HG03066 (cell line): ENCODE results near the gene SP9.

Experiments
- ATAC-seq: cut with Tn5 transposase; IDR thresholded peaks from one replicate; pipeline ENCODE4 v1.9.1; 2021; ENCODE audit warnings: low read depth; ENCODE audit not compliant: unreplicated experiment

SP9 gene

DNA sequence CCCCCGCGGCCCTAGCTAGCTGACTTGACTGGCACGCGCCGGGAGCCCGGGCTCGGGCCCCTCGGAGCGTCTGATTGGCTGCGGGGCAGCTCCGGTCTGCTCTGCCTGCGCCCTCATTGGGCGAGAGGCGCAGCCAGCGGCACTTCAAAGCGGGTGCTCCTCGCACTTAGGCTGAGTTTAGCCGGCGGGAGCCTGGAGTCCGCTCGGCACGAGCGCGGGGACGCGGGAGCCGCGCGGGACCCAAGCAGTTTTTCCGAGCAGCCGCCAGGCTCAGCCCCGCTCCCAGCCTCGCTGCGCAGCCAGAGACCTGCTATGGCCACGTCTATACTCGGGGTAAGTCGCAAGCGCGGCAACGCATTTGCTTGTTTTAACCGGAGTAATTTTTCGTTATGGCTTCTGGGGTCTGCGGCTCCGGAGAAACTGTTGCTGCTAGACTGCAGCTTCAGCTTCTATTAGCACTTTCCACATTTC, at the start of gene SP9:
SP9 (plus strand) TSS at position 174 of the 471 bp plus-strand sequence; CDS start at position 313, 139 bp downstream.
- no peak for ATAC-seq

DNA sequence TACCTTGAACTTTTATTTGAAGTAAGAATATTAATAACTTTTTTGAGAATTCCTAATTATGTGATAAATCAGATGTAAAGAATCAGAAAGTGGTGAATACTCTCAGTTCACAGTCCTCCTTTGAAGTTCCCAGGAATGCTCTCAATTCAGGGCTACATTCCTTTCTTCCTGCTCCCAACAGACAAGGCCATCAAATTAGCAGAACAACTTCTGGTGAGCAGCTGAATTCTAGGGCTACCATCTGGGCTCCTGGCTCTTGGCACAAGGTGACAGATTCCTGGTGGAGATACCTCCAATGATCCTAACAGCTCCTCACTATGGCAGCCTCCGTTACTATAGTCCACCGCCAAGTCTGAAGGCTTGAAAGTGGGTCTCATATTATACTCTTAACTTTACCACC, 48.6 kb upstream of the SP9 start:
- no peak for ATAC-seq

DNA sequence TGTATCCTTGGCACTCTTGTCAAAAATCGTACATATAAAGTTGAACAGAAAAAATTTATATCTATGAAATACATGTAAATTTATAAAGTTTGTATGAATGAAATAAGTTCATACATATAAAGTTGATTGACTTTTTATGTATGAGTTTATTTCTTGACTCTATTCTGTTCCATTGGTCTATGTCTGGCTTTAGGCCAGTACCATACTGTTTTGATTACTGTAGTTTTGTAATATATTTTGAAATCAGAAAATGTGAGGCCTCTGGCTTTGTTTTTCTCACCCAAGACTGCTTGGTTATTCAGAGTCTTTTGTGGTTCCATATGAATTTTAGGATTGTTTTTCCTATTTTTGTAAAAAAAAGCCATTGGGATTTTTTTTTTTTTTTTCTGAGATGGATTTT, 41.8 kb upstream of the SP9 start:
- no peak for ATAC-seq

DNA sequence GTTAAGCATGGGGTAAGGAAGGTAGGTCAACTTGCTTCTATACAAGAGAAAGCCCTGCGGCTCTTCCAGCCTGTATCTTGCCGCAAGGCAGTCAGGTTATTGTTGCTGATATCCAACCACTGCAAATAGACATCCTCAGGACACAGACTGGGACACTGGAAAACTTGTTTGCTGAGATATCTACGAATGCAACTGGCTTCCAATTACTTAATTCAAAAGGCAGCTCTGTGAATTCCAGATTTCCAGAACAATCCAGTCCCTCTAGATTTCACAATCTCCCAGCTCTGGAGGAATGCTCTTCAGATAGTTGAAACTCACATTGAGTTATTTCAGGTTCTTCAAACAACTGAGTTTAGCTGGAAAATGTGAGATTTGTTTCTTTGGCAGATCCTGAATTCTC, 34.6 kb upstream of the SP9 start:
- ATAC-seq: no peak

DNA sequence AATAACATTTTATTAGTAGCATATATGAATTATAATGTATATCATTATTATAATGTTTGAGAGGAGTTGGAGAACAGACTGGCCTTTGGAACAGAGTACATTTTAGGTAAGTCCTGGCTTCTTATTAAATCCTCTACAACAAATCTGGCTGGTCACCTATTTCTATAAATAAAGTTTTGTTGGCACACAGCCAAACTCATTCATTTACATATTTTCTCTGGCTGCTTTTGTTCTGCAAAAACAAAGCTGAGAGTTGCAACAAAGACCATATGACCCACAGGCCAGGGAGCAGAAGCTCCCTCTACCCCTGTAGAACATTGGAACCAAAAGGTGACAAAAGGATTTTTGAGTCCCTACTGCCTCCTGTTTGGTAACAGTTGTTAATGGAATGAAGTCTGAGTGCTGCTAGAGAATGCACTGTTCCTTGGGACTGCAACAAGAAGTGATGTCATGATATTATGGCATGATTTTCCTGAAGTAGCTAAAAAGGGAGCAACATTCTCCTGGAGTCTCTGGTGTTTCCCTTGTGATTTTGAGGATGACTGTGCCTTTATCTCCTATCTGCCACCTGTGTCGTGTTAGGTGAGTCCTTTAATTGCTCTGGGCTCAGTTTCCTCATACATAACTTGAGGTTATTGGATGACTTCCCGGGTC, 22.0 kb upstream of the SP9 start:
- ATAC-seq: no peak

DNA sequence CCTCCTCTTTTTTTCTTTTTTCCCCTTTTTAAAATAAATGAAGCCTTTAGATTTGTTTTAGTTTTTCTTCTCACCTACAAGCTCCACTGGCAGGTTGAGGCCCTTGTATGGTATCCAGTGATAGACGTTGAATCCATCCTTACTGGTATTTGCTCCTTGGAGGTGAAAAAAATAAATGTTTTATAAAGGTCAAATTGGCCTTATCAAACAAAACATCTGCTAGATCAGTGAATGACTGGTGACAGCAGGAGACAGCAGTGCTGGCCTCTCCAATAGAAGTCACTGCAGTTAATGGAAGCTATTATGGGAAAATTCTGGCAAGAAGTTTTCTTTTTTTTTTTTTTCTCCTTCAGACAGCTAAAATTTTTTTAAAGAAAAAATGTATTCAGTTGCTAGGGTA, 12.6 kb upstream of the SP9 start:
- no peak for ATAC-seq

DNA sequence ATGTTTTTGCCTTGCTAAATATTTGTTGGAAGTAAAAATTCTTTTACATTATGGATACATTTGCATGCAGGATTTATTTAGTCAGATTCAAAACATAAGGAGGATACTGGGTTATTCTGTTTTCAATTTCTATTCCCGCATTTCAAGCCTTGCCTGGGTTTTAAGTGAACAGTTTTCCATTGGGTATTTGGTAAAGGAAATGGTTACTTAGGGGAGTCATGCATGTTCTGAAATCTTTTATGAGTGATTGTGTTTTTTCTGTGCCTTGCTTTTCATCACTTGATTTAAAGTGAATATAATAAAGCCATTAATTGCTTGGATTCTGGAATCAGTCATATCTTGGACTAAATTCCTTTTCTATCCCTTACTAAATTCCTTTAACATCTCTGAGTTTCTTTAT, 12.0 kb upstream of the SP9 start:
- no peak for ATAC-seq

DNA sequence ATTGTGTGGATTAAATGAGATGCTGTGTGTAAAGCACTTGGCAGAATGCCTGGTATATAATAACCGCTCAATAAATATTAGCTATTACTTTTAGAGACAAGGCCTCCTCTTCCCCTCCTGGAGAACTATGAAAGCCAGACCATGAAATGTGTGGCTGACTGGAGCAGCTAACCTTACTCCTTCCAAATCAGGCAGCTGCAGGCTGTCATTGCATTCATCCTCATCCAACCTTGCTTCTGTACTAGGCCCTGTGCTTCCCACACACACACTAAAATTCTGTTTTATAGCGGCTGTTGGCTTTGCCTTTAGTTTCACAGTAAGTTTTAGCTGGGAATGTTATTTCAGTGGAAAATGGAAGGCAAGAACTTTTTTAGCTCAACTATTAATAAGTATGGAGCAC, 10.2 kb upstream of the SP9 start:
- ATAC-seq: no peak

DNA sequence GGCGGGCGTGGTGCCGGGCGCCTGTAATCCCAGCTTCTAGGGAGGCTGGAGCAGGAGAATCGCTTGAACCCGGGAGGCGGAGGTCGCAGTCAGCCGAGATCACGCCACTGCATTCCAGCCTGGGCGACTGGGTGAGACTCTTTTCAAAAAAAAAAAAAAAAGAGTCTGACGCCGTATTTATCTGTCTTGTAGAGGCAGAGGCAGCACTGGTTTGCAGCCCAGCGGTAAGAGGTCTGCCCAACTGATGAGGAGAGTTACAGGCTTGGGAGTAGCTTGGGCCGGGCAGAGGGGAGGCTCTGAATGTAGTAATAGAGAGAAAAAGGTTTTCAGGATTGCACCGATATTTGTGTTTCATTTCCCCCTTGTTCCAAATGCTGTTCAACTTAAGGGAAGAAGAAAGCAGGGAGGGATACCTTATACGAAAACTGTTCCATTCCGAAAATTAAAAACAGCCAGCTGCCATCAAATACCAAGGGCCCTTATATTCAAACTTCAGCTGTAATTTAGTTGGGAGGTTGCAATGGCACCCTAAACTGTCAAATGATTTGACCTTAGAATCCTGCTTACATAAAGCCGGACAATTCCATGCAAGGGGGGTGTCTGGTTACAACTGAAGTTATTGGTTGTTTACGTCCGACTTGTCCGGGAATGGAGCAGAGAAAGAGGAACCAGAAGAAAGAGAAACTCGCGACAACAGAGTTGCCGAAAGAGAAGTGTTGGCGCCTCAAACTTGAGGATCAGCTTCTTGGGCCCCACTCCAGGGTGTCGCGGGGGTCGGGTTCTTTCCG, 9.2 kb upstream of the SP9 start:
- ATAC-seq: no peak

DNA sequence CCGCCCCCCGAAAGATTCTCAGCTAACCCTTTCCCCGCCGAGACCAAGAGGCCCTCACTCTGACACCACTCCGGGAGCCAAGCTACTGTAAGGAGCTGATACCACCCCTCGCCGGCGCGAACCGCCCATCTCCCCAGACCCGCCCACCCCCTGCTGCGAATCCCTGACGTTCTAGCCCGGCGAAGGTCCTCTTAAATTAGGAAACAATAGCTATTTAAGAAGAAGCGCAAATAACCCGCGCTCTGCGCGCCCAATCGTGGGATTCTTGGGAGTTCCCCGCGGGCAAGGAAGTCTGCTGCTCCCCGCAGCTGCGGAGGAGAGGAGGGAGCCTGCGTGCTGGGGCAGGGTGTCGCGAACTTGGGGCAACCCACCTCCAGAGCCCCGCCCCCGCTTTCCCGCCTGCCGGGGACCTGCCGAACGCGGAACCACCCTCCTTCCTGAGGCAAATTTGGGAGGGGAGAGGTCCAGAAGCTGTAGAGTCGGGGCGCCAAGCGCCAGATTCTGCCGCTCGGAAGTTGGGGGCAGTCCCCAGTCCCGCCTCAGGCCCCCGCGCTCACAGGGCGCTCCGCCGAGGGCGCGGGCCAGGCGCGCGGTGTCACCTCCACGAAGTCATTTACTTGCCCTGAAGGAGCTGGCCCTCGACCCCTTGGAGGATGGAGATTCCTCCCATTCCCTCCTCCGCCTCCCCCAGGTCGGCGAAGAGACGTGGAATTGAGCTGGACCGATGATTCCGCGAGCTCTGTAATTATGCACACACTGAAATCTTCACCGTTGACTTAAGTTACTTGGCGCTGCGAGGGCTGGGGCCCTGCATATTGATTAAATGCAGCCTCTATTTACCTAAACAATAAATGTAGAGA, 8.4 kb upstream of the SP9 start:
- ATAC-seq: no peak

DNA sequence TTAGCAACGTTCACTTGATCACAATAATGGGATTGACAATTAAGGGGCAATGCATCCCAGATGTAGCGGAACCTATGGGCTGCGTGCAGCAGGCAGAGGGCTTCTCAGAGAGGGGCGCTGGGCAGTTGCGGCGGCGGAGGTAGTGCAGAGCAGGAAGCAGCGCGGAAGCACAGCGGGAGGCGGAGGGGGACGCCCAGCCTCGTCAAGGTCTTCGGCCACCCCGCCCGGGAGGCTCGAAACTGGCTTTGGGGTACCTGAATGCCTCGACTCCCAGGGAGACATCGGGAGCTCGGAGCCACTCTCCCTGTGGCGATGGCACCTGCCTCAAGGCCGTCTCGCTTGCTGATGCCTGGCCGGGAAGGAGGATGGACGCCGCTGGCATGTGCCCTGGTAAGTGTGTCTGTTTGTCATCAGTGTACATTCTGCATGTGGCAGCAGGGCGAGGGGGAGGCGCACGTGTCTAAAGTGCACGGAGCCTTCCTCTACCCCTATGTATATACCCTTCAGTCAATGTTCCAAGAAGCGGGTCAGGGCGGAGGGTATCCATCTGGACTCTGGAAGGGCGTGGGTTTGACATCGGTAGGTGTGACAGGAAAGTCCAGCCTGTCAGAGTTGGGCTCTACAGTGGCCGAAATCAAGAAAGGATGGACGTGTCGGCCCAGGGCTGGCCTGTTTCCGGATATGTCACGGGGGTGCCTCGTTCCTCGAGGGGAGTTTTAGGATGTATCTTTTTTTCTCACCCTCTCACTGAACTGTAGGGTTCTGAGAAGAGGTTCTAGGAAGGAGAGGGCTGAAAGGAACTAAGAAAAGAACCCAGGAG, 7.5 kb upstream of the SP9 start:
- ATAC-seq: no peak

DNA sequence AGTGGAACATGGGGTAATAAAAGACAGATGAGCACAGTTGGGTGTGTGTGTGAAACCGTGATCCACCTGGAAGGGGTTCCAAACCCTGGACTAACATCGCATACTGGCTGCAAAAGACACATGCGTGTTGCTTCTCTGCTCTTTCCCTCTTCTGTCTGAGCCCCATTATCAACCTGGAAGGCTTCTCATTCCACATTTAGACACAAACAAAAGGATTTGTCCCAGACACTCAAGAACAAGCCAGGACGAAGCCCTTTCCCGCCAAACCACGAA, 7.0 kb upstream of the SP9 start:
- no peak for ATAC-seq

DNA sequence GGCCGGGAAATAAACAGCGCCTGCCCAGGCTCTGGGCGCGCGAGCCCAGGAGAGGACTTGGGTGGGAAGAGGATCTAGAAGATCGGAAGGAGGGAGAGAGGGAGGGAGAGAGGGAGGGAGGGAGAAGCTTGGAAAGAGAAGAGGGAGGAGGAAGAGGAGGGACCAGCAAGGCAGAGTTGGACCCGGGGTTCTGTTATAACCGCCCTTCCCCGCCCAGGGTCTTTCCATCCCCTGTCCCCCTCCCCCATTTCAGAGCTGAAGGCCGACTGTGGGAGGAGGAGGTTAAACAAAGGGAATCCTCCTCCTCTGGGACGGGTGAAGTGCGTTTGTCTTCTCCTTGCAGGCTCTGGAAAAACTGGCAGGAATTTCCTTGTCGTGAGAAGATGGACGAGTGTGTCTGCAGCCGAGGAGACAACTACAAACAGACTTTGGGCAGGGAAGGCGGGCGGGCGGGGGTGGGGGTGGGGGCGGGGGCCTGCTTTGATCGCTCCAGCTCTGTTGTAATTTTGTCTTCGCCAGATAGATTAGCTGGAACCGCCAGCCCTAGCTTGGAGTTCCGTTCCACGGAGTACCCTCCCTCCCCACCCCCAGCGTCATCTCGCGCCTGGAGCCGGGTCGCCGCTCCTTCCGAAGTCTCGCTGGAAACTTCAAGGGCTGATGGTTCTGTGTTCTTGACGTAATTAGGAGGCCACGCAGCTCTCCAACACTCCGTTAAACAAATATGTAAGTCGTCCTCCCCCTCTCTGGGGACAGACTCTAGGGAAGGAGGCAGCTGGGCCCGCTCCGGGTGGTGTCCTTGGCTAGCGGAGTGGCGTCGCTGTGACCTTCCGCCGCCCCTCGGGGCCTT, 6.4 kb upstream of the SP9 start:
- ATAC-seq: no peak

DNA sequence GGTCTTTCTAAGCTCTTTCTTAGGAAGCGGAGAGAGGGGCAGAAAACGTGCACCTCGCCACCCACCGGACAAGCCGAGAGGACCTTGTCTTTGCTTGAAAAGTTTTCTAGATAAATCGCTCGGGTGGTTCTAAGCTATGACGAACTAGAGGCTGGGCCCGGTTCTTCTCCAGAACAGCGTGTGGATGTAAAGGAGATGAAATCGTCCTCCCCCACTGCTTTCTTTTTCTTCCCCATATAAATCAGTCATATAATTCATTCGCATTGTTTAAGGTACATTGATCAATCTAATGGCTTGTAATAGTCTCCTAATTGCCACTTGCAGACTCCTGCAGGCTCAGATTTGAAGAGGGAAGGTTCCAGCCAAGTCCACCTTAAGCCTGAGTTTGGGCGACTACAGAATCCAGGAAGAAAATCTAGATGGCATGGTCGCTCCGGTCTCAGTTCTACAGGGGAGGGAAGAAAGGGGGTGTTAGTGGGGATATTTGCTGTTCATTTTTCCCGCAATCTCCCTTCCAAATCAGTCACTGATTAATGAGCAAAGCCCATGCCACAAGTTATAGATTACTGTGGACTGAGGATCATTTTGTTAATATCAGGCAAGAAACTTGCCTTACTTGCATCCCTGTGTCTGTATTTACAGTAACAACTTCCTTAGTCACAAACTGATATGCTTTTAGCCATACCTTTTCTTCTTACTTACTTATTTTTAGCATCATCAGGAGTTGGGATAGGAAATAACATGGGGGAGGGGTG, 5.6 kb upstream of the SP9 start:
- no peak for ATAC-seq

DNA sequence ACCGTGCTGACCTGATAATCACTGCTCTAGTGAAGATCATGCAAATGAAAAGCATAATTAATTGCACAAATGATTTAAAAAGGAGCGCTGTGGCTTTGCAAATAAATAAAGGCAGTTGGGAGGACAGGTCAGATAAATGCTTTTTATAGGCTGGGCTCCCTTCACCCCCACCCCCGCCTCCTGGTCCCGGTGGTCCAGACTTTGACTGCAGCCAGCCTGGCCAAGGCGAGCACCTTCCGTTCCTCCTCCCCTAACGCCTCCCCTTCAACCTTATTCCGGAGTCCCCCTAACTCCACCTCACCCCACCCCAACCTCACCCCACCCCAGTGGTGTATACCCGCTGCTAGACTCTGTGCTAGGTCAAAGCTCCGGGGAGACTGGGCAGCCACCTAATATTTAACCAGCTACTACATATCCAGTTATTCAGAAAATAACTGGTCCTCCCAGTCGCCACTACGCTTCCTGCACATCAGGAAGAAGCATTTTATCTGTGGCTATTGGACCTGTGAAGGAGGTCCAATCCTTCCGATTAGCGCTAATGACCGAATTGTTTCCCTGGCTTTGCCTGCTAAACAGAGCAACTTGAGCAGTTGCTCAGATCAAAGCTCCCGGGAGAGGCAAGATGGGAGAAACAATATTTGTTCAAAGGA, 3.7 kb upstream of the SP9 start:
- no peak for ATAC-seq

DNA sequence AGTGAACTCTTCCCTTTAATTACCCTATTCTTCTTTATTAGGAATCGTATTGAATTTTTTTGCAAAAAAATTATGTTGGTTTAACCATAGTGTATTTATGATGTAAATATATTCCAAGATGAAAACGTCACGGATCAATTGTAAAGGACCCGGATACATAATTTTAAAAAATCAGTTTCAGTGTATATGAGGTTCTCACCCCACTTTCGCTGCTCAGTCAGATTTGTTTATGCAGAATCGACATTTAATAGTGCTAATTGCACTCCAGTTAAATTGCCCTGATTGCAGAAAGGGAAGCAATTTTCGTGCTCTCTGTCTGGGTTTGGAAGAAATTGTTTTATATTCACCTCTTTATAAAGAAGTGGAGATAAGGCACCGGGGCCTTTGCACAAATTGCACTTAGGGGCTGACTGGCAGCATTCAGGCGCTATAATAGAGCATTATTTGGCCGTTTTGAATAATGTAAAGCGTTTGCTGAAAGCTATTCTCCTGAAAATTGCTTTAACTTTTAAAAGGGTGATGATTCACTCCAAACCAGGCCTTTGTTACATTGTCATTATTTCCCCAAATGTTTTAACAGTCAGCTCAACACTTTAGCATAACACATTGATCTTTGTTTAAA, 3.0 kb upstream of the SP9 start:
- no peak for ATAC-seq

DNA sequence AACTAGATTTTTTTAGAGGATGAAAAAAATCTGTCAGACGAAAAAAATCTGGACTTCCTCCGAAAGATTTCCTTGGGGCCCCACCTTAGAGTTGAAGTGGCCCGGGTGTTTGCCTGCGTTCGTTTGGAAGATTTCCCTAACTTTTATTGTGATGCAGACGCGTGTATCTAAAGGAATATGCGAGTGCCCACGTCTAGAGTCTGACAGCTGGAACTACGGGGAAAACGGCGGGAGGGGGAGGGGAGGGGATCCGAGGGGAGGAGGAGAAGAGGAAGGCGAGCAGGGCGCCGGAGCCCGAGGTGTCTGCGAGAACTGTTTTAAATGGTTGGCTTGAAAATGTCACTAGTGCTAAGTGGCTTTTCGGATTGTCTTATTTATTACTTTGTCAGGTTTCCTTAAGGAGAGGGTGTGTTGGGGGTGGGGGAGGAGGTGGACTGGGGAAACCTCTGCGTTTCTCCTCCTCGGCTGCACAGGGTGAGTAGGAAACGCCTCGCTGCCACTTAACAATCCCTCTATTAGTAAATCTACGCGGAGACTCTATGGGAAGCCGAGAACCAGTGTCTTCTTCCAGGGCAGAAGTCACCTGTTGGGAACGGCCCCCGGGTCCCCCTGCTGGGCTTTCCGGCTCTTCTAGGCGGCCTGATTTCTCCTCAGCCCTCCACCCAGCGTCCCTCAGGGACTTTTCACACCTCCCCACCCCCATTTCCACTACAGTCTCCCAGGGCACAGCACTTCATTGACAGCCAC, 2.4 kb upstream of the SP9 start:
- no peak for ATAC-seq

DNA sequence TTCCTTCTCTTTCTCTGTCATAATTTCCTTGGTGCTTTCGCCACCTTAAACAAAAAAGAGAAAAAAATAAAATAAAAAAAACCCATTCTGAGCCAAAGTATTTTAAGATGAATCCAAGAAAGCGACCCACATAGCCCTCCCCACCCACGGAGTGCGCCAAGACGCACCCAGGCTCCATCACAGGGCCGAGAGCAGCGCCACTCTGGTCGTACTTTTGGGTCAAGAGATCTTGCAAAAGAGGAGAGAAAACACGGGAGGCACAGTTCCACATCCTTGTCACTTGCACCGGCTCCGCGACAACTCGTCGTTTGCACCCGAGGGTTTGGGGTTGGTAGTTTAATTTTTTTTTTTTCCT, 1.8 kb upstream of the SP9 start:
- ATAC-seq: no peak
